Kidney (tissue), 14 donors: ENCODE measurements around the gene DNAH17. TPM values are rescaled to one million over a fixed set of nuclear protein-coding genes. Genes with fewer than 3 reads are reported as not detected.
A peak's percentile ranks its signal among the peaks of the same experiment; 100 is the strongest.

Experiments
- DNase-seq, 5 donors: peaks; one replicate each; pipeline ENCODE4 v3.0.0-alpha.2; 2013 to 2020
- FAIRE-seq: peaks from 2 replicates; lab custom pipeline; 2012; peaks lifted over from hg19 to GRCh38; lab: Jason Lieb, UNC
- H3K27ac ChIP-seq, 2 donors: one replicate each; pipeline ENCODE4 v1.7.0; 2013; ENCODE audit warnings: low read depth in 2 of 2, low read length in 2 of 2, inconsistent platforms in 1 of 2
- H3K27me3 ChIP-seq: one replicate; pipeline ENCODE4 v1.7.1; 2013; ENCODE audit warnings: low read length, inconsistent platforms; ENCODE audit not compliant: control insufficient read depth, insufficient read depth
- H3K36me3 ChIP-seq, 3 donors: one replicate each; pipeline versions ENCODE4 v1.7.0 to v1.7.1; 2013; ENCODE audit warnings: low read length in 3 of 3, control low read depth in 1 of 3, inconsistent platforms in 1 of 3; ENCODE audit not compliant: insufficient read depth in 3 of 3, control insufficient read depth in 2 of 3
- H3K4me1 ChIP-seq, 3 donors: one replicate each; pipeline versions ENCODE4 v1.7.0 to v1.7.1; 2013; ENCODE audit warnings: low read length in 3 of 3, inconsistent platforms in 1 of 3, low read depth in 1 of 3; ENCODE audit not compliant: control insufficient read depth in 2 of 3, insufficient read depth in 2 of 3
- H3K4me3 ChIP-seq, 3 donors: one replicate each; pipeline versions ENCODE4 v1.7.0 to v1.8.1; 2013; ENCODE audit warnings: low read length in 3 of 3, control low read depth in 1 of 3, inconsistent platforms in 1 of 3
- H3K9ac ChIP-seq, 3 donors: one replicate each; pipeline versions ENCODE4 v1.7.0 to v1.7.1; 2013; ENCODE audit warnings: low read length in 3 of 3, control low read depth in 1 of 3, inconsistent platforms in 1 of 3
- H3K9me3 ChIP-seq, 3 donors: one replicate each; pipeline versions ENCODE4 v1.7.0 to v1.7.1; 2013; ENCODE audit warnings: low read length in 3 of 3, control low read depth in 1 of 3, inconsistent platforms in 1 of 3; ENCODE audit not compliant: control insufficient read depth in 2 of 3, insufficient read depth in 1 of 3
- CTCF ChIP-seq: IDR thresholded peaks from 3 replicates; pipeline ENCODE4 v1.5.1; 2012; ENCODE audit warnings: mild to moderate bottlenecking, moderate library complexity, borderline replicate concordance; ENCODE audit not compliant: insufficient read depth; ENCODE audit errors: extremely low read depth
- intact Hi-C: fragments of 100-400 bp; cut with DNase I; formaldehyde crosslinking; loops from one replicate; pipeline ENCODE4 v1.11.1; 2022
- polyA plus RNA-seq: library from polyadenylated mRNA; stranded (reverse); fragments of 350-450 nt; fragmentation: Illumina TruSeq; extraction: RNeasy Lipid Tissue Mini Kit (QIAGEN cat#74804); gene quantifications from one replicate; pipeline ENCODE4 v1.2.3, GENCODE V29; 2014; ENCODE audit warnings: low read depth, low replicate concordance; ENCODE audit not compliant: insufficient read depth
- total RNA-seq: library from RNA; stranded (reverse); fragmentation: NEBNext Ultra II Directional; extraction: Animal tissue kit (Norgen Biotek cat#: 25700); gene quantifications from one replicate; pipeline ENCODE4 v1.2.1, GENCODE V29; 2021
- donor health status: control.
- donor health status: control.
- donor health status: control.
- donor health status: control.
- donor health status: control.
- donor health status: DM: yes; HTN: yes; CAD: no.
- donor health status: Normal renal cell carcinoma (clear cell type).

DNAH17 gene
- total and polyA plus RNA-seq, 2 donors from 2014 or later: 0.09 to 0.17 TPM

- intact Hi-C loops: no loop called here
Measured at GRCh38 chr17:78500806-78501205, 76.4 kb downstream of the DNAH17 start.

GRCh38 chr17:78499715-78500540 lies 77.3 kb downstream of the DNAH17 start:
- no peaks in the 10 kb centered on the region for H3K4me1 ChIP-seq

More at GRCh38 chr17:78500806-78501205, 76.4 kb downstream of the DNAH17 start:
- FAIRE-seq: no peak
- DNase-seq: peak in 1 of 5 donors; percentile 49
- H3K27ac ChIP-seq: no peak overlapping the region
- H3K36me3 ChIP-seq: no peaks in the 10 kb centered on the region
- no peak for TF ChIP-seq CTCF
- H3K9ac ChIP-seq: no peak overlapping the region
- H3K27me3 ChIP-seq: no peaks in the 10 kb centered on the region
- H3K4me3 ChIP-seq: no peak overlapping the region
- no peaks in the 10 kb centered on the region for H3K4me1 ChIP-seq
- H3K9me3 ChIP-seq: no peaks in the 10 kb centered on the region

GRCh38 chr17:78498848-78499247 lies 78.3 kb downstream of the DNAH17 start:
- H3K27me3 ChIP-seq: no peaks in the 10 kb centered on the region
- H3K27ac ChIP-seq: no peak overlapping the region
- no peaks in the 10 kb centered on the region for H3K4me1 ChIP-seq
- DNase-seq (peak in 2 of 5 donors; percentile 20 to 48), FAIRE-seq (no peak)
- no peak for TF ChIP-seq CTCF
- no peaks in the 10 kb centered on the region for H3K36me3 ChIP-seq
- intact Hi-C loops: no loop called here
- no peaks in the 10 kb centered on the region for H3K9me3 ChIP-seq
- no peak overlapping the region for H3K9ac ChIP-seq
- no peak overlapping the region for H3K4me3 ChIP-seq

More at GRCh38 chr17:78499715-78500540, 77.3 kb downstream of the DNAH17 start:
- Histone ChIP-seq H3K27ac (no peak overlapping the region), H3K9me3 (no peaks in the 10 kb centered on the region), H3K4me3 (no peak overlapping the region), H3K36me3 (no peaks in the 10 kb centered on the region), H3K27me3 (no peaks in the 10 kb centered on the region), H3K9ac (no peak overlapping the region)
- peak in 1 of 5 donors; percentile 64 for DNase-seq
- intact Hi-C loops: no loop called here
- FAIRE-seq: no peak
- no peak for TF ChIP-seq CTCF
